C1 segment of cervical spinal cord (tissue), 14 donors: ENCODE data around the gene BRAP.
"Not testable (repeated sequence)": the region's sequence is repeated elsewhere in the genome, so short reads cannot be mapped to it uniquely, and the experiment has no call there.

Experiments used
- DNase-seq, 14 donors: peaks; one replicate each; lab custom pipeline; 2025; lab: John Stamatoyannopoulos, UW

Gene BRAP

DNA sequence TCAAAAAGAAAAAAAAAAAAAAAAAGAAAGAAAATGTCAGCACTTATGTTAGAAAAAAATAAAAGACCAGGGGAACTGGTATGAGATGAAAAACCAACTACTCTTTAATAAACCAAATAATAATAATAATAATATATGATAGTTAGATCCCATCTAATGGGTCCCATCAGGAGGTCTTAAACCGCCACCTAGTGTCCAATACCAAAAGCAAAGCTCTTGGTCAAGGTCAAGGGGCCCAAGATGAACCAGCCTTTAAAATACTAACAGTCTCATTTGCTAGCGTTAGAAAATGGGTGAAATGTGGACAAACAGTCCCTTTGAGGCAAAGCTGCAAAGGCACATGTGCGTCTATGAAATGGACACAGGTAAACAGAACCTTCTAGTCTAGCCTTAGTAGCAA is 12.3 kb downstream of the BRAP start:
- no peak for DNase-seq

DNA sequence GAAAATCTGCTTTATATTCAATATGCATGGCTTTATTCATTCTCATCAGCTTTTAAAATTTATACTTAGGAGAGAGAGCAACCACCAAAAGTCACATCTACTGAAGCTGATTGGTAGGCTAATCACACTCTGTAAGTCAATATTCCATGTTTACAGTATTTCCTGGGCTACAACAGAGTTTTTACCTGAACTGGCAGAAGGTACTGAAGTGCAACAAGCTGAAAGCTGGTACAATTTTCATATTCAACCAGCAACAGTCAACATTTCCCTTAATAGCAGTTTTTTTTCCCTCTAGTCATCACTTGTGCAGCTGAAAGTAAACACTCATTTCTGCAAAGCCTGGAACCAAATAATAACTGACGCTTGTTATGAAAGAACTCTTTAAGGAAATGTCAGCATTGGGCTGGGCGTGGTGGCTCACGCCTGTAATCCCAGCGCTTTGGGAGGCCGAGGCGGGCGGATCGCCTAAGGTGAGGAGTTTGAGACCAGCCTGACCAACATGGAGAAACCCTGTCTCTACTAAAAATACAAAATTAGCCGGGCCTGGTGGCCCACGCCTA is 12.9 kb downstream of the BRAP start:
- DNase-seq = no peak

DNA sequence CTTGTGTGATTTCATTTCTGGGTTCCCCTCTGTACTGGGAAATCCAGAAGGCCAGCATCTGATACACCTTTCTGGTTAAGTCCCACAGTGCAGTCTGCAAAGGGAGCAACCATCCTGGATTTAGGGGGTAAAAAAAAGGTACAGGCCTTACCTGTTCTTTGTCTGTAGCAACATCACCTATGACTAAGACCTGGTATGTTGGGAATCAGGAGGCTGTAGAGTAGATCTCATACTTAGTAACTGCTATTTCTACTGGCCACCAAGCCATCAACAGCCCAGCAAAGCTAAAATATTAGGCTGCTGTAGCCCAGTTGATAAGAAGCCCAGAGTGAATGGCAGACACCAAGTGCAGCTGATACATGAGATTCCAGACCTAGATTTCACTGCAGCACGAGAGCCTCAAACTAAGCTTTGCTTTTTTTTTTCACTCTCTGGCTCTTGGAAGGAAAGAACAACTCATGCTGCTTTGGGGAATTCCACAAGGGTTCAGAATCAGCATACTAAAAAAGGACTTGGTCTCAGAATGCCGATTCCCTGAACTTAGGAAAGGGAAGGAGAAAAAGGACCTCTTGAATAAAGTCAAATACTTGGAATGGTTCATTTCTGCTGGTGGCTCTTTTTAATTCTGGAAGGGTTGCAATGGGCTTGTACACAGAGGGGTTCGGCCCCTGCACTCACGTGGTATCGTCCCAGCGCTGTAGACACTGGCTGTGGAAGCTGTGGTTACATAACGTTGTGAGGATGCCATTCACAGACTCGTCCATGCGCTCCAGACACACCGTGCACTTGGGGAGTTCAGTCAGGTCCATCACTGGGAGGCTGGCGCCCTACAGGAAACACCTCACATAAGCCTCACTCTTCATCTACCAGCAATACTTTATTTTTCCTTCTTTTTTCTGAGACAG is 20.5 kb downstream of the BRAP start:
- peak in 9 of 14 donors; percentile 3 to 39 (median 21) for DNase-seq

DNA sequence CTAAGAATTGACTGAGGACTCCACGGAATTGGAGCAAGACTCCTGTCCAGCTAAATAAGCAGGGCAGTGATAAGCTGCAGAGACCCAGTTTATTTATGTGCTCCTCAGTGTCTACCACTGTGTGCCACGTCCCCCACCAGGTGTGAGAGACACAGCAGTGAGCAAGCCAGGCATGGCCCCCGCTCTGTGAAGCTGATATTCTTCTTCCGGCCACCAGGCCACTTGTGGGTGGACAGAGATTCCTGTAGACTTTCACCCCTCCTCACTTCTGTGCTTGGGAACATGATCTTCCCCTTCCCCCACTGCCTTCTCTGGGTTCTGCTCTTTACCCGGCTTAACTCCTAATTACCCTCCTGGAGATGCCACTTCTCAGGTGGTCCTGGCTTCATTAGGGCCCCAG is 21.3 kb downstream of the BRAP start:
- DNase-seq = no peak

DNA sequence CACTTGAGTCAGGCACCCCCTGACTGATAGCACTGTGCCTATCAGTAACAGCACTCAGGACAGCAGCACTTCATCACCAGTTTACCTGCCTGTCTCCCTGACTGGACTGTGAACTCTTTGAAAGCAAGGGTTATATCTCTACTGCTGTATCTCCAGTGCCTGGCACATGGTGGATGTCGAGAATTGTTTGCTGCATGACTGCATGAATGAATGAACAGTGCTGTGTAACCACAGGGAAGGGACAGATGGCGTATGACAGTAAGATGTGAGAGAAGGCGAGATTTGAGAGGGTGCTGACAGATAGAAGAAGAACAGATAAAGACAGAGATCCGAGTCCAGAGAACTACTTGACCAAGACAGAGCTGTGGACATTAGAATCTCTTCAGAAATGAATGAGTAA is 29.7 kb downstream of the BRAP start:
- peak in 1 of 14 donors; percentile 58 for DNase-seq

DNA sequence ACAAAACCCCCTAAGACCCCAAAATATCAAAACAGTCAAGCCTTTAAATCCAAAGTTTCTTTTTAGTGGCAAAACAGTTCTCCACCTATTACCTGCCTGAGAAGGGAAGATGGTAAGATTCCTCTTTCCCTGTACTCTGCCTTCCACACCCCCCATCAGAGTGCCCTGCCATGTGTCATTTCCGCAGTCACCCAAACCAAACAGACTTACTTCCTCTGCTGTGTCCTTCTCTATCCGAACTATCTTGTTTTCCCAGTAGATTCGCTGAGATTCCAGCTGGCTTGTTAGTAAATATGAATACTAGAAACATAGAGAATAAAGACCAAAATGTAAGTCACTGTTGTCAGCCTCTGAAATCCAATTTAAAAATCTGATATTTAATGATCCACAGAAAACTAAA is 30.4 kb downstream of the BRAP start:
- no peak for DNase-seq

DNA sequence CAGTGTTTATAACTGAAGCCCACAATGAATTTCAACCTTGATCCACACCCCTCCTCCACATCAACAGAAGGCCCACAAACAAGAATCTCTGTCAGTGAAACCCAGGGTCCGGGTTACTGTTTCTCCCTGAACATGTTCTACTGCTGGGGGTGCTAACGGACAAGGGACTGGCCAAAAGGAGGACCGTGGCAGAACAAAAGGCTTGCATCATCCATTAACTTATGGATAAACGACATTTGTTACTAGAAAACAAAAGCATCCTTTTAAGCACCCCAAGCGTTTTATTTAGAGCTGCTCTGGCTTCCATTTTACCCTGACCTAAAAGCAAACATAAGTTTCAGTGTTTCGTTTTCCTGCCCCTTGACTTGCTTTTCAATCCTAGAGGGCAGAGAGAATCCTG is 32.2 kb downstream of the BRAP start:
- DNase-seq = peak in 5 of 14 donors; percentile 8 to 30 (median 19)

DNA sequence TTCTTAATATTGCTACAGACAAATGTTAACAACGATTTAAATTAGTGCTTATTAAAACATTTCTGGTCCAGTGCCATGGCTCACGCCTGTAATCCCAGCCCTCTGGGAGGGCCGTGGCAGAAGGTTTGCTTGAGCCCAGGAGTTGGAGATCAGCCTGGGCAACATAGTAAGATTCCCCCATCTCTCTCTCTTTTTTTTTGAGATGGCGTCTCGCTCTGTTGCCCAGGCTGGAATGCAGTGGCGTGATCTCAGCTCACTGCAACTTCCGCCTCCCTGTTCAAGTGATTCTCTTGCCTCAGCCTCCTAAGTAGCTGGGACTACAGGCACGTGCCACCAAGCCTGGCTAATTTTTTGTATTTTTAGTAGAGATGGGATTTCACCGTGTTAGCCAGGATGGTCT is 33.2 kb downstream of the BRAP start:
- not testable (repeated sequence) for DNase-seq

DNA sequence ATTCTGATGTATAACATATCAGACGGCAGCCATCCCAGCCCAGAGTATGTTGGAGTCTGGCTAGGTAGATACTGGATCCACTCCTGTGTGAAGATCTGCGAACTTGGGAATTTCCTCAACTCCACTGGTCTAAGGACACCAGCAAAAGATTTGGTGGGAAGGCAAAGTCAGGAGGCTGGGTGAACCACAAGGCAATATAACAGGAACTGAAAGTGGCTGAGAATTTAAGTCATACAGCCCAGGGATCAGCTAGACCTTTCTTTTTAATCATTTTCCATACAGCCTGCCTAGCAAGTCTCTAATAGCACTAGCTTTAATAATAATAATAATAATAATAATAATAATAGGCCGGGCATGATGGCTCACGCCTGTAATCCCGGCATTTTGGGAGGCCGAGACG is 34.8 kb downstream of the BRAP start:
- no peak for DNase-seq

DNA sequence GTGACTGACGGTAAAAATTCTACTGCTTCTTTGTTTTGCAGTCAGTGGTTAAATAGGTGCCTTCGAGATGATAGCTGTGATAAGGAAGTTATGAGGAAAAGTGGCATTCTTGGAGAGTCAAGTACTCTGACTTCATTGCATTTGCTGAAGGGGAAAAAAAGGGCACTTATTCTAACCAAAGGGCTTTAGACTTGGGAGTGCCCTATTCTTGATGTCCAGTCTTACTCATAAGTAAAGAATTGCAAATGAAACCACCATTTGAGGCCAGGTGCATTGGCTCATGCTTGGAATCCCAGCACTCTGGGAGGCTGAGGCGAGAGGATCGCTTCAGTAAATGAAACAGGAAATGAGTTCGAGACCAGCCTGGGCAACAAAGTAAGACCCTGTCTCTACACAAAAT is 40.3 kb downstream of the BRAP start:
- DNase-seq = no peak

DNA sequence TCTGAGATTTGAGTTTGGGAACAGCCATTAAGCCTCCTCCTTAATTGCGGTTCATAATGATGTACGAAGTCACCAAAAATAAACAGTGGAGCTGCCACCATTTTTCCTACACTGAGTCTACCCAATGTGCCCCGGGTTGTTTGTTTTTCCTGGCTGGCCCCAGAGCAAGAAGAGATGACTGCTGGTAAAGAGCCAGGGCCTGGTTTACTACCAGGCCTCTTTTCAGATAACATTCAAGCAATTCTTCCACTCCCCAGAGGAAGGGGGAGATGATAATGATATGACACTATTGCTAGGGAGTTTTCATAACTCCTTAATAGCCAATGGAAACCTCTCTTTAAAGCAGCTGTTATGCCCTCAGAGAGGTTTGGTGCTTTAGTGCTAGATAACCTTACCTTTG is 42.3 kb downstream of the BRAP start:
- peak in 1 of 14 donors; percentile 6 for DNase-seq

DNA sequence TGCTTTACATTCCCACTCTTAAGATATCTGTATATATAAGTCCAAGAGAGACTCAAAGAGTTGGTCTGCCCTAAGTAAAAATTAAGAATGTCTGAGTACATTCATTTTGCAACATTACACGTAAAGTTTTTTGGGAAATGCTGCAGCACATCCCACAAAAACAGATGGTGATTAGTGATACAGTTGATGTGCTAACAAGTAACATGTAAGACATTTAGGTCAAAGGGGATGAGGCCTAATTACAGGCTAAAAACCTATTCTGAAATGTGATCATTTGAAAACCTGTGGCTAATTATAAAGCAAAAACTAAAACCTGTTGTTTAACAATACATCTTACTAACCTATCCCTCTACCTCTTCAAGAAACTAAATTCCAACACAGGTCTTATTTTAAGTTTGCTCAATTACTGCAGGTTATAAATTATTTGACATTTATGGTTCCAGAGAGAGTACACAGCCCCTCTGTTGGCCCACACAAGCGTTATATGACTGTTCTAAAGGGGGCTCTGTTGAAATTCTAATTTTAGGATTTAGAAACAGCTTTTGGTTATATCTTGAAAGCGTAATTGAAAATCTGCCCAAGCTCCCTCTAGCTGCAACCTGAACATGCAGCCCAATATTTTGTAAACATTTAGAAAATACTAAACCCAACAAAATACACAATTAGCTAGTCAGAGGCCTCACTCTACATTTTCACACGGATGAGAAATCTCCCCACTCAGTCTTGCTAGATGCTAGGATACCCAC is 42.9 kb downstream of the BRAP start:
- no peak for DNase-seq

DNA sequence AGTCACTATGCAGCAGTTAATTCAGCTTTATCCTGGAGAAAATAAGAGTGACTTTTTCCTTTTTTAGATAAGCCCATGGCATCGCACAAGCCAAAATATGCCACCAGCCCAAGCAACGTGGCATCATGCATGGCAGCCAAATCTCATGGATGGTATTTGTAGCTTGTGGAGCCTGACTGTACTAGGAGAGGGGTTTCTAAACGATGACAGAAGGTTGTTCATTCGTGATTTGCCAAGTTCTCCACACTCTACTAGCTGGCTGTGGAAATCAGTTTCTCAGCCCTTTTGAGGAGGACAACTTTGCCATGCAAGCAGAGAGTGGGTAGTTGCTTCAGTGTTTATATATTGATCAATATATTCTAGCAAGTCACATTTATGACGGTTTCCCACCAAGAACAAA is 45.2 kb downstream of the BRAP start:
- peak in 1 of 14 donors; percentile 29 for DNase-seq

DNA sequence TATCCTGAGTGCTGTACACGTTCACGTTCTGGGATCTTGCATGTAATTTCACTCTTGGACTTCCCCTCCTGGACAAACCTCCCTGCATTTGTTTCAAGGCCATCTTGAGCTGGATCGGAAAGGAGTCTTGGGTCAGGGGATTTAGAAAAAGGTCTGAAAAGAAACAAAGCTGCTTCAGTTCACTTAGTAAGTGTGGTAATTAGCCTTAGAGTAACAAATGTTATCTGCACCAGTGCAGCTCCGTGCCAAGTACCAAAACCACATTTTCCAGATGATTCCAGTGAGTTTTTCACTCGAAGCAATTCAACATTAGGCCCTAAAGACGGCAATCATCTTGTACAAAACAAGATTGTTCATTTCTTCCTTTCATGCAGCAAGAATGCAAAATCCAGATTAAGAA is 47.2 kb downstream of the BRAP start:
- DNase-seq = no peak

DNA sequence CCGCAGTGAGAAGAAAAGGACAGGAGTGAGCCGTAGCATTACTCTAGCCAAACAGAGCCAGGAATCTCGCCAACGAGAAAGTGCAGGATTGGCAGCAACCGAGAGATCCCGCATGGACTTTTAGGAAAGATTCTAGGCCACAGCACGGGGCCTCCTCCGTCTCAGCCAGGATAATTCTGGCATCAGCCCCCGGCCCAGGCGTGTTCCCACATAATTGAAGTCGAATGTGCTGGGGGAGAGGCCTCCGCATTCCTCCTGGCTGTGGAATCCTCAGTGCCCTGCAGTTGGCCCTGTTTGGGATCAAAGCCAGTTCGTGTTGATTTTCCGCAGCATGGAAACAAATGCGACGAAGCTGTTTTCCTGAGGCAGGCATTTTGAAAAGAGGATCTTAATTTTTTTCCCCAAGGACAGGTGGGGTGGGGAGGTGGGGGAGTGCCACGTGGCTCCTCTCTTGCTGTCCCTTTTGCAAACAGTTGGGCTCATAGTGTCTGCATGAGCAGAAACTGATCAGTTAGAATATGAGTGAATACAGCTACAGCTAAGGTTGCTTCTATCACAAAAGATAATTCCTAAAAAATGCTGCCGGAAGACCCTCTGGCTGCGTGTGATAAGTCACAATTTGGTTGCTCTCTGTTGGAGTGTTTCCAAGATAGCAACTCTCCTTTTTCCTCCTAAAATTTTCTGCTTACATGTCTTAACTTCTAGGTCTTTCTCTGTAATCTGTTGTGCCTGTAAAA is 49.4 kb downstream of the BRAP start:
- DNase-seq = peak in 12 of 14 donors; percentile 1 to 69 (median 43)

DNA sequence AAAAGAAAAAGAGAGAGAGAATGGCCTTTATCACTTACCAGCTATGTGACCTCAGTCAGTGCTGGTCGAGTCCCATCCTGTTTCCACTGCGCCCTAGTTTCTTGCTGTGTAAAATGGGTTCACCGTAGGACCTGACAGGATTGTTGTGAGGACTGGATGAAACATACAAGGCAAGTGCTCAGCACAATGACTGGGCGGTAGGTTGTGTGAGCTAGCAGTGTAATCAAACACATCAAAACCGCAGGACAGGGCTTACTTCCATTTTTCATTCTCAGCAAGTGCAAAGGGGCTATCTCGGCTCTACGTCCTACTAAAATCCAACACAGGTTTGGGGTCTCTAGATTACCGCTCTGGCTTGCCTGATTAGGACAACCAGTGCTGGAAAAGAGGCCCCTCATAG is 50.2 kb downstream of the BRAP start:
- no peak for DNase-seq

DNA sequence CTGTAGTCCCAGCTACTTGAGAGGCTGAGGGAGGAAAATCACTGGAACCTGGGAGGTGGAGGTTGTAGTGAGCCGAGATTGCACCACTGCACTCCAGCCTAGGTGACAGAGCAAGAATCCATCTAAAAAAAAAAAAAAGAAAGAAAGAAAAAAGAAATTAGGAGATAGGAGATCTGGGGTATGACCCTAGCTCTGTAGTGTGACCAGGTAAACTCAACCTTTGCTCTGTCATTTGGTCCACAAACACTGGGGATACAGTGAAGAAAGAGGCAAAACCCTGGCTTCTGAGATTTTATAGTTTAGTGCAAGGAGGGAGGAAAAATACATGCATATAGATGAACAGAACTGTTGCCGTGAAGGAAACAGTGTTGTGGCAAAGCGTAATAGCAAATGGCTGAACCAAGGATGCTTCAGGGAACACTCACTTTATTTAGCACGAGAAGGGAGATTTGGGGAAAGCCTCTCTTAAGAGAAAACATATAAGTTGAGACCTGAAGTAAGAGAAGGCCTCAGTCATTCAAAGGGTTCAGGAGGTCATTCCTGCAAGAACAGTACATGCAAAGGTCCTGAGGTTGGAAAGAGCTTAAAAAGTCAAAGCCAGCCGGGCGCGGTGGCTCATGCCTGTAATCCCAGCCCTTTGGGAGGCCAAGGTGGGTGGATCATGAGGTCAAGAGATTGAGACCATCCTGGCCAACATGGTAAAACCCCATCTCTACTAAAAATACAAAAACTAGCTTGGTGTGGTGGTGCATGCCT is 57.1 kb downstream of the BRAP start:
- no peak for DNase-seq

DNA sequence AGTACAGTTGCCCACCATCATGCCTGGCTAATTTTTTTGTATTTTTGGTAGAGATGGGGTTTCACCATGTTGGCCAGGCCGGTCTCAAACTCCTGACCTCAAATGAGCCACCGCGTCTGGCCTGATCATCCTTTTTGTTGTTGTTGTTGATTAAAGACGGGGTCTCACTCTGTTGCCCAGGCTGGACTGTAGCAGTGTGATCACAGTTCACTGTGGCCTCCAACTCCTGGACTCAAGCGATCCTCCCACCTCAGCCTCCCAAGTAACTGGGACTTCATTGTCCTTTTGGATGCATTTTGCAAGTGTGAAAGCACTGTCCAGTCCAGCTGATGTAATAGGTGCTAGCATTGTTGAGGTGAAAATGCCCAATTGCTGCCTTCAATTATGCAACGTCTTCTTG is 59.5 kb downstream of the BRAP start:
- no peak for DNase-seq

DNA sequence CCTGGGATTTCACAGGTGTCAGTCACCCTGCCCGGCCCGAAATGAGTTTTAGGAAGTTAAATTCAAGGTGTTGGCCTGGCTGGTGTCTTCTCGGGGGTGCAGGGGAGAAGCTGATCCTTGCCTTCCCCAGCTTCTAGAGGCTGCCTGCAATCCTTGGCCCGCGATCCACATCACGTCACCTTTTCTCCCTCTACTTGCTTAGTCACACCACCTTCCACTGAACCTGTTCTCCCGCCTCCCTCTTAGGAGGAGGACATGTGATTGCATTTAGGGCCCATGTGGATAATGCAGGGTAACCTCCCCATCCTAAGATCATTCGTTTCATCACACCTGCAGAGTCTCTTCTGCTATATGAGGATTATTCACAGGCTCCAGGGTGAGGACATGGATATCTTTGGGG is 61.2 kb downstream of the BRAP start:
- no peak for DNase-seq

DNA sequence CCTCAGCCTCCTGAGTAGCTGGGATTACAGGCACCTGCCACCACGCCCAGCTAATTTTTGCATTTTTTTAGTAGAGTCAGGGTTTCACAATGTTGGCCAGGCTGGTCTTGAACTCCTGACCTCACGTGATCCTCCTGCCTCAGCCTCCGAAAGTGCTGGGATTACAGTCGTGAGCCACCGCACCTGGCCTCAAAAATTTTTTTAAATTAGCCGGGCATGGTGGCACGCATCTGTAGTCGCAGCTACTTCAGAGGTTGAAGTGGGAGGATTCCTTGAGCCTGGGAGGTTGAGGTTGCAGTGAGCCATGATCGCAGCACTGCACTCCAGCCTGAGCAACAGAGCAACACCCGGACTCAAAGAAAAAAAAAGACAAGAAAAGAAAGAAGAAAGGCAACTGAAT is 67.9 kb downstream of the BRAP start:
- not testable (repeated sequence) for DNase-seq

DNA sequence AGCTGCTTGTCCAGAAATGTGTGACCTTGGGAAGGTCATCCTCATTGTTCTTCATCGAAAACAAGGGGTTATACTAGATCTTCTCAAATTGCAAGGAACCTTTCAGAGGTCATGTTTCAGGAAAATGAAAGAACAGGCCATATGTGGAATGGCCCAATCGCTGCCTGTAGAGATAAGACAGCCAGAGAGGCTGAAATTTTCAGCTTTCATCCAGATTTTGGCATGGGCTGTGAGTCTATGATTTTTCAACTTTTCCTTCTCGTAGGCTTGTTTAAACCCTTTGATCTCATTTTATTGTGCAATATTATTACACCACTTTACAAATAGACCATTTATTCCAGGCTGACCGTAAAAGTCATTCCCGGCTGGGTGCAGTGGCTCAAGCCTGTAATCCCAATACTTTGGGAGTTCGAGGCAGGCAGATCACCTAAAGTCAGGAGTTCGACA is 69.6 kb downstream of the BRAP start:
- DNase-seq = no peak
